Heart left ventricle (tissue), 16 donors: Measurements from ENCODE around the gene KCNK1. TPM values are rescaled to one million over a fixed set of nuclear protein-coding genes. Genes with fewer than 3 reads are reported as not detected.
"Not testable (repeated sequence)": the region's sequence is repeated elsewhere in the genome, so short reads cannot be mapped to it uniquely, and the experiment has no call there.

ENCODE experiments used
- ATAC-seq, 4 donors: fragments of 200-7000 bp; cut with Tn5 transposase; one replicate each; pipeline ENCODE4 v1.9.1; 2020 to 2022; ENCODE audit warnings: moderate library complexity in 4 of 4, mild to moderate bottlenecking in 3 of 4, moderate number of reproducible peaks in 1 of 4
- DNase-seq, 5 donors: peaks; one replicate each; pipeline ENCODE4 v3.0.0-alpha.2; 2020
- H3K27ac ChIP-seq, 12 donors: fragments of 200-600 bp; sonication (generic) in 4 of 12; one replicate each; pipeline versions ENCODE4 v1.5.0 to v1.8.0; 2016 to 2022; ENCODE audit warnings: mild to moderate bottlenecking in 2 of 12
- H3K27me3 ChIP-seq, 9 donors: fragments of 200-600 bp; sonication (generic) in 2 of 9; one replicate each; pipeline versions ENCODE4 v1.5.1 to v1.8.0; 2016 to 2022; ENCODE audit warnings: mild to moderate bottlenecking in 3 of 9
- H3K36me3 ChIP-seq, 9 donors: fragments of 200-600 bp; sonication (generic) in 2 of 9; one replicate each; pipeline versions ENCODE4 v1.5.0 to v1.8.0; 2018 to 2022; ENCODE audit warnings: mild to moderate bottlenecking in 2 of 9
- H3K4me1 ChIP-seq, 12 donors: fragments of 200-600 bp; sonication (generic) in 4 of 12; one replicate each; pipeline versions ENCODE4 v1.5.0 to v1.8.0; 2016 to 2022; ENCODE audit warnings: mild to moderate bottlenecking in 3 of 12
- H3K4me3 ChIP-seq, 12 donors: fragments of 200-600 bp; sonication (generic) in 4 of 12; one replicate each; pipeline versions ENCODE4 v1.5.0 to v1.8.0; 2017 to 2022; ENCODE audit warnings: mild to moderate bottlenecking in 9 of 12, moderate library complexity in 4 of 12
- H3K9me3 ChIP-seq, 12 donors: fragments of 200-600 bp; sonication (generic) in 4 of 12; one replicate each; pipeline versions ENCODE4 v1.5.0 to v1.8.0; 2016 to 2022; ENCODE audit warnings: mild to moderate bottlenecking in 1 of 12
- CTCF ChIP-seq, 12 donors: fragments of 200-600 bp; sonication (generic) in 4 of 12; IDR thresholded peaks; one replicate each; pipeline versions ENCODE4 v1.5.0 to v1.8.0; 2018 to 2022; ENCODE audit warnings: antibody characterized with exemption in 12 of 12, mild to moderate bottlenecking in 5 of 12
- POLR2A ChIP-seq, 2 donors: fragments of 450-650 bp; IDR thresholded peaks; one replicate each; pipeline ENCODE4 v1.6.1; 2017; ENCODE audit warnings: antibody characterized with exemption in 2 of 2, mild to moderate bottlenecking in 2 of 2, moderate library complexity in 2 of 2
- WGBS, 4 donors: extraction: QIAGEN DNeasy Blood & Tissue Kit in 2 of 4; methylation state at CpG; one replicate each; pipeline versions ENCODE4 v1.1.5 to v1.1.7; 2013 to 2018; 5-methylcytosine and 5-hydroxymethylcytosine counted together
- intact Hi-C, 10 donors: fragments of 100-400 bp; cut with DNase I; formaldehyde crosslinking; loops; one replicate each; pipeline versions ENCODE4 v1.11.1 to v1.14.2; 2022
- polyA plus RNA-seq, 2 donors: library from polyadenylated mRNA; stranded (reverse); fragments of 200-250 nt; gene quantifications; one replicate each; pipeline ENCODE4 v1.2.3, GENCODE V29; 2013
- total RNA-seq, 9 donors: library from RNA; depleted of rRNA in 2 of 9; stranded (reverse); fragments of >200 nt in 2 of 9; fragmentation: NEBNext Ultra II Directional in 3 of 9; extraction: Animal tissue kit (Norgen Biotek cat#: 25700) in 3 of 9; gene quantifications; one replicate each; pipeline versions ENCODE4 v1.1.0 to v1.2.4, GENCODE V29; 2016 to 2023
- donor health status: ischemic (EF 13 %, LVEDD 7.1; RV severe dilation, severe dysfunction).
- donor health status: healthy with polysubstance abuse.
- donor health status: DM: no; HTN: yes; CAD: no.
- donor health status: DM: no; HTN: no; CAD: no.
- donor health status: ischemic (EF 25% LVEDD 6.9; RV normal size, moderate dysfunction).
- donor health status: ischemic (EF 25% LVEDD 5.7; RV mildly dilated, moderate dysfunction).
- donor health status: healthy.
- donor health status: DM: yes; HTN: yes; CAD: no.
- donor health status: ischemic (EF 35%, LVEDD 5.7; RV mildly dilated, moderate dysfunction).
- donor health status: nonischemic (EF 11% LVEDD 7.7; RV severe dilation, severe dysfunction).
- donor health status: DM: yes; HTN: yes; CAD: no.
- donor health status: PGD.
- donor health status: ischemic (EF 29% LVEDD 5.4; RV normal size, mild dysfunction).
- donor health status: nonischemic (EF 23%, LVEDD 6.1; RV moderate dilation, normal function).

Gene KCNK1
- total and polyA plus RNA-seq, 11 donors, result 5.9 to 28.3 (median 10.5) TPM

GRCh38 chr1:233679591-233680373 lies 65.9 kb downstream of the KCNK1 start:
- TF ChIP-seq CTCF (IDR thresholded peaks at IDR 0.05) (no peak), POLR2A (IDR thresholded peaks at IDR 0.05) (no peak)
- intact Hi-C loops, result no loop called here
- DNase-seq (no peak), ATAC-seq (no peak)
- Histone ChIP-seq H3K4me1 (peaks cover 0 to 9% (median 0%) of the 10 kb centered on the region in 12 donors), H3K9me3 (peaks cover 0 to 7% (median 0%) of the 10 kb centered on the region in 12 donors), H3K27ac (no peak overlapping the region), H3K4me3 (no peak overlapping the region), H3K27me3 (no peaks in the 10 kb centered on the region), H3K36me3 (no peaks in the 10 kb centered on the region)
- WGBS, 4 donors, result 74 to 81% (median 80%) methylated on average over 12 of the region's 12 CpGs

- H3K4me1 ChIP-seq, result peaks cover 0 to 9% (median 0%) of the 10 kb centered on the region in 12 donors
- H3K27ac ChIP-seq, result no peak overlapping the region
- no peaks in the 10 kb centered on the region for H3K9me3 ChIP-seq
- H3K4me3 ChIP-seq, result no peak overlapping the region
- TF ChIP-seq POLR2A (IDR thresholded peaks at IDR 0.05) (no peak), CTCF (IDR thresholded peaks at IDR 0.05) (no peak)
- WGBS, 4 donors, result 94 to 98% (median 96%) methylated on average over 1 of the region's 1 CpG
- DNase-seq, result no peak
- H3K27me3 ChIP-seq, result no peaks in the 10 kb centered on the region
- H3K36me3 ChIP-seq, result no peaks in the 10 kb centered on the region
- ATAC-seq, result no peak
- intact Hi-C loops, result no loop called here
Observed at GRCh38 chr1:233681285-233681684, 67.4 kb downstream of the KCNK1 start.

GRCh38 chr1:233686653-233687052 lies 72.7 kb downstream of the KCNK1 start:
- not testable (repeated sequence) for DNase-seq
- 92 to 96% (median 95%) methylated on average over 11 of the region's 11 CpGs for WGBS, 4 donors

GRCh38 chr1:233689017-233689747 lies 75.3 kb downstream of the KCNK1 start:
- DNase-seq (no peak), ATAC-seq (peak in 1 of 4 donors; percentile 31)
- Histone ChIP-seq H3K36me3 (no peaks in the 10 kb centered on the region), H3K27ac (peak overlapping the region in 1 of 12 donors; percentile 3), H3K9me3 (no peaks in the 10 kb centered on the region), H3K27me3 (no peaks in the 10 kb centered on the region), H3K4me3 (no peak overlapping the region), H3K4me1 (peaks cover 0 to 18% (median 0%) of the 10 kb centered on the region in 12 donors)
- WGBS, 4 donors, result 79 to 88% (median 81%) methylated on average over 3 of the region's 3 CpGs
- intact Hi-C loops, result no loop called here
- TF ChIP-seq POLR2A (IDR thresholded peaks at IDR 0.05) (no peak), CTCF (IDR thresholded peaks at IDR 0.05) (no peak)

More at GRCh38 chr1:233686653-233687052, 72.7 kb downstream of the KCNK1 start:
- H3K27me3 ChIP-seq, H3K36me3 ChIP-seq, H3K9me3 ChIP-seq, H3K4me3 ChIP-seq, intact Hi-C loops, H3K27ac ChIP-seq, ATAC-seq: not testable (repeated sequence)
- peaks cover 0 to 10% (median 0%) of the 10 kb centered on the region in 12 donors for H3K4me1 ChIP-seq
